ENCODE measurements around the gene CILP. TPM values are rescaled to one million over a fixed set of nuclear protein-coding genes. Genes with fewer than 3 reads are reported as not detected.
"Not testable (repeated sequence)": the region's sequence is repeated elsewhere in the genome, so short reads cannot be mapped to it uniquely, and the experiment has no call there.

The CILP gene
- total RNA-seq, 2 donors from 2014 or later: 2.2 to 32.0 TPM

DNA sequence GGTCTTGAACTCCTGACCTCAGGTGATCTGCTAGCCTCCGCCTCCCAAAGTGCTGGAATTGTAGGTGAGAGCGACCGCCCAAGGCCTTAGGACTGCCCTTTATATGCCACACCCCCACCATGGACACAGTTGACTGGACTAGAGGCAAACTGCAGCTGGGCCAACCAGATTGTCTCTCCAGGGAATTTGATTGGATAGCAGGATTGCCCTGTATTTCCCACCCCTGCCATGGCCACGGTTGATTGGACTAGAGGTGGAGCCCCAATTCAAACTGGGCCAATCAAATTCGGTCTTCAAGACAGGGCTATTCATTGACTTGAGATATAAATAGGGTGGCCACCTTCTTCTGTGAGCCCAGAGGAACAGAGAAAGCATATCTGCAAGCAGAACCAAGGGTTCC lies 19.3 kb downstream of the CILP start:
- H3K36me3 ChIP-seq: no peaks in the 10 kb centered on the region
- no peaks in the 10 kb centered on the region for H3K27me3 ChIP-seq
- TF ChIP-seq, protein P1, sequence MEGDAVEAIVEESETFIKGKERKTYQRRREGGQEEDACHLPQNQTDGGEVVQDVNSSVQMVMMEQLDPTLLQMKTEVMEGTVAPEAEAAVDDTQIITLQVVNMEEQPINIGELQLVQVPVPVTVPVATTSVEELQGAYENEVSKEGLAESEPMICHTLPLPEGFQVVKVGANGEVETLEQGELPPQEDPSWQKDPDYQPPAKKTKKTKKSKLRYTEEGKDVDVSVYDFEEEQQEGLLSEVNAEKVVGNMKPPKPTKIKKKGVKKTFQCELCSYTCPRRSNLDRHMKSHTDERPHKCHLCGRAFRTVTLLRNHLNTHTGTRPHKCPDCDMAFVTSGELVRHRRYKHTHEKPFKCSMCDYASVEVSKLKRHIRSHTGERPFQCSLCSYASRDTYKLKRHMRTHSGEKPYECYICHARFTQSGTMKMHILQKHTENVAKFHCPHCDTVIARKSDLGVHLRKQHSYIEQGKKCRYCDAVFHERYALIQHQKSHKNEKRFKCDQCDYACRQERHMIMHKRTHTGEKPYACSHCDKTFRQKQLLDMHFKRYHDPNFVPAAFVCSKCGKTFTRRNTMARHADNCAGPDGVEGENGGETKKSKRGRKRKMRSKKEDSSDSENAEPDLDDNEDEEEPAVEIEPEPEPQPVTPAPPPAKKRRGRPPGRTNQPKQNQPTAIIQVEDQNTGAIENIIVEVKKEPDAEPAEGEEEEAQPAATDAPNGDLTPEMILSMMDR (IDR thresholded peaks at IDR 0.05): no peak
- no peak overlapping the region for H3K4me3 ChIP-seq
- H3K4me1 ChIP-seq: no peaks in the 10 kb centered on the region
- no peak overlapping the region for H3K27ac ChIP-seq
- no peaks in the 10 kb centered on the region for H3K9me3 ChIP-seq
- no peak for DNase-seq (ENCODE audit: low spot score)

- no peaks in the 10 kb centered on the region for H3K36me3 ChIP-seq
- no peaks in the 10 kb centered on the region for H3K9me3 ChIP-seq
- TF ChIP-seq, protein P1 (IDR thresholded peaks at IDR 0.05): peak; percentile 37 to 74
- no peak overlapping the region for H3K27ac ChIP-seq
- no peaks in the 10 kb centered on the region for H3K27me3 ChIP-seq
- no peak for DNase-seq (ENCODE audit: low spot score)
- no peak overlapping the region for H3K4me3 ChIP-seq
- H3K4me1 ChIP-seq: peaks cover 0 to 5% of the 10 kb centered on the region in 2 donors
These were observed 22.1 kb downstream of the CILP start for GRCh38 chr15:65189102-65189740.

GRCh38 chr15:65188472-65188871 lies 22.8 kb downstream of the CILP start:
- H3K27ac ChIP-seq; DNase-seq (ENCODE audit: low spot score); H3K9me3 ChIP-seq; H3K4me3 ChIP-seq; H3K36me3 ChIP-seq; H3K27me3 ChIP-seq: not testable (repeated sequence)
- peaks cover 0 to 11% of the 10 kb centered on the region in 2 donors for H3K4me1 ChIP-seq

- Histone ChIP-seq H3K27me3 (no peaks in the 10 kb centered on the region), H3K4me3 (peak within 1 kb of the TSS; percentile 87 to 97), H3K9me3 (no peaks in the 10 kb centered on the region), H3K27ac (peak within 1 kb of the TSS; percentile 93 to 99), H3K4me1 (peaks cover 0 to 37% of the 10 kb centered on the region in 2 donors), H3K36me3 (no peaks in the 10 kb centered on the region)
- peak; percentile 89 for DNase-seq (ENCODE audit: low spot score)
- TF ChIP-seq, protein P1 (IDR thresholded peaks at IDR 0.05): no peak
These were observed 26.2 kb downstream of the CILP start, which contains the start of gene CLPX for GRCh38 chr15:65184868-65185717. TSS of gene CLPX (minus strand) at chr15:65185342. CDS start at chr15:65185153, 189 bp downstream.

- Histone ChIP-seq H3K27ac (peak overlapping the region; percentile 93 to 99), H3K4me1 (peaks cover 0 to 37% of the 10 kb centered on the region in 2 donors)
- DNase-seq (ENCODE audit: low spot score): no peak
These were observed 26.9 kb downstream of the CILP start for GRCh38 chr15:65184305-65184867.

More at GRCh38 chr15:65184305-65184867, 26.9 kb downstream of the CILP start:
- Histone ChIP-seq H3K27me3 (no peaks in the 10 kb centered on the region), H3K36me3 (peaks cover 5% of the 10 kb centered on the region), H3K9me3 (no peaks in the 10 kb centered on the region), H3K4me3 (peak overlapping the region; percentile 87 to 97)
- TF ChIP-seq, protein P1 (IDR thresholded peaks at IDR 0.05): no peak

All from right atrium auricular region (tissue), 2 donors.